Erythroblast (primary cell): ENCODE results near the gene RGMB.

ENCODE experiments used
- GATA1 ChIP-seq: IDR thresholded peaks from 2 replicates; pipeline ENCODE4 v1.6.1; 2011; ENCODE audit warnings: low read depth, mild to moderate bottlenecking, control low read depth, low read length, moderate library complexity
- POLR2A ChIP-seq: IDR thresholded peaks from 2 replicates; pipeline ENCODE4 v1.6.1; 2011; ENCODE audit warnings: mild to moderate bottlenecking, low read length

GRCh38 chr5:98783051-98783649 is 9.7 kb downstream of the RGMB start:
- TF ChIP-seq POLR2A (no peak), GATA1 (no peak)
